Fibroblast of skin of abdomen (primary cell): ENCODE data around the gene CFAP52.
"Not testable (repeated sequence)": the region's sequence is repeated elsewhere in the genome, so short reads cannot be mapped to it uniquely, and the experiment has no call there.

Source experiments
- DNase-seq: peaks from one replicate; pipeline ENCODE4 v3.0.0-alpha.2; 2013

CFAP52 gene

DNA sequence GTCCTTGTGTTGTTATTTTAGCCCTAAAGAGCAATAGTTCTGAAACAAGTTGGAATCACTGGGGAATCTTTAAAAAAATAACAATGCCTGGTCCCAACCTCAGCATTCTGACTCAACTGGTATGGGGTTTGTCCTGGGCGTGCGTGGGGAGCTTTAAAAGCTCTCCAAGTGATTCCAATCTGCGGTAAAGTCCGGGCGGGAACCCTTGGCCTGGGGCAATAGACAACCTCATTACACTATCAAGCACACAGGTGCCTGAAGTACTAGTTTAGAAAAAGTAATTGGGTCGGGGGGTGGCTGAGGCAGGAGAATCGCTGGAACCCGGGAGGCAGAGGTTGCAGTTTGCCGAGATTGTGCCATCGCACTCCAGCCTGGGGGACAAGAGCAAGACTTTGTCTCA is 5.2 kb upstream of the CFAP52 start:
- no peak for DNase-seq

DNA sequence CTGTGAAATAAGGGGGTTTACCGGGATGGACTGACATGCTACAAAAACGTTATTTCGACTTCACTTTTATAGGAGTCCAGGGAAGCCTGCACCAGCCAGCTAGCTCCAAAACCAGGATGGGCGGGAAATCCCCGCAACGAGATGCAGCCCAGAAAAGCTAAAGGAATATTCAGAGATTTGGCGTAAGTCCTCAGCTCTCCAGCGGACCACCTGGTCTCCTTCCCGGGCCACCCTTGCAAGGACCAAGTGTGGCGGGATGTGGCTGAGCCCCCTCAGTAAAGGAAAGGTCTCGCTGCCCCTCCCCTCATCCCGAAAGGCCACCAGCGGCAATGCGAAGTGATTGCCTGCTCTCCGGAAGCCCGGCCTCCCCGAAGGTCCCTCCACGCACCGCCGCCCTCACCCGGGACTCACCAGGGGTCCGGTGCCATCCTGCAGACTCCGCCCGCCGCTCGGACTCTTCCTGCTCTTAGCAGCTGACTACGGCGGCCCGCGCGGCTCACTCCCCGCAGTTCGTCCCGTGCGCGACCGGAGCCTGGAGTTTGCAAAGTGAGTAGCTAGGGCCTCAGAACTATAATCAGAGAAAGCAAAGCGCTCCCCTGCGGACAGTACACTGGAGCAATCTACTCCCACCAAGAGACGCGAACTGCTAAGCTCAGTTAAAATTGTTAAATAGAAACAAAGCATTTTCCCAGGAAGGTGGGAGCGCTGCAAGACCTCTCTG is 901 bp upstream of the CFAP52 start, which contains the start of gene STX8:
Gene STX8 (minus strand): TSS at position 440 of the 721 bp plus-strand sequence. CDS start 12 bp downstream, at position 428.
- peak; percentile 89 for DNase-seq

DNA sequence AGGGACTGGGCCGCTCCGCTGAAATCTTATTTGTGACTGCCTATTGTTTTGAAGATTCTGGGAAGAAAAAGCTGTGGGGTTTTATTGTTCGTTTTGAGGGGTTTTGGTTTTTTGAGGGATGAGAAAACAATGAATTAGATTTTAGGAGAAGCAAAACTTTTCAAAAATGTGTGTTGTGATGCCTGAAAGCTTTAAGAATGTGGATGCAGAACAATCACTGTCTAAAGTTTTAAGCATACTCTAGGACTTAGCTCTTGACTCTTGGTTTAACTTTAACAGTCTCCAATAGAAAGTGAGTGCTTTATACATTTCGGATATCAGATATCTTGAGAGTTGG is 899 bp downstream of the CFAP52 start:
- DNase-seq = no peak

DNA sequence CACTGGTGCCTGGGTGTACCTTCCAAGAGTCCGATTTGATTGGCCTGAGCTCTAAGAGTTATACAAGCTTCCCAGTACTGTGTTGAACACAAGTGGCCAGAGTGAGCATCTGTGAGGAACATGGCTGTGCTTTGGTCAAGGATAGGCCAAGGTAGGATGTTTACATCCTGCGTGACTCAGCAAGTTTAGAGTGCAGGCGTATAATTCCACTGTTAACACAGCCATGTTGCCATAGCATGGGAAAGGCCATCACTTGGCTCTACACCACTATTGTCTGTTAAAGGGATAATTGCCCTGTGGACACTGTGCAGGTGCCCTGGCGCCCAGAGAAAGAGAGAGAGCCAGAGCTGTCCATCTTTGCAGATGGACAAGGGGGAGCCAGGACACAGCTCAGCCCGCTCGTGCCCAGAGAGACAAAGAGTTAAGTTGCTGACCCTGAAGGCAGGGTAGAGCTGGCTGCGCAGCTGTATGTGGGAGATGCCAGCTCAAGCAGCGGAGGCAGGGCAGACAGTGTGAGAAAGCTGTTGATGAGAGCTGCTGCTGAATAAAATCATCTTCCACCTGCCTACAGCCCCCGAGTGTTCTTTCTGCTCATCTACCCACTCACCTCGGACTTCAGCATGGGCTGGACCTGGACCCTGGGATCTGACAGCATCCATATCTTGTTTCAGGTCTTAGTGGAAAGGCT is 11.7 kb downstream of the CFAP52 start:
- DNase-seq = no peak

DNA sequence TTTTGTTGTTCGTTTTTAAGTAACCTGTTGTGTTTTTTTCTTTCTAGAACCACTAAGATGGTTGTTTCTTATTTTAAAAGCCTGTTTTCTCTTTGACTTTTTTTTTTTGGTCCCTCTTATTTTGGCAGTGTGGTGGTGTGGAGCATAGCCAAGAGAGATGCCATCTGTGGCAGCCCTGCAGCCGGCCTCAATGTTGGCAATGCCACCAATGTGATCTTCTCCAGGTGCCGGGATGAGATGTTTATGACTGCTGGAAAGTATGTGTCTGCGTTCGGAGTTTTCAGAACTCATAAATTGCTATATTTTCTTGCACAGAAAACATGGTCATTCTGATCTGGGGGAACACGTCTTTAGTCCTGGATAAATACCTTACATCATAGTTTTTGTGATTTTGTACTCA is 17.6 kb downstream of the CFAP52 start:
- no peak for DNase-seq

DNA sequence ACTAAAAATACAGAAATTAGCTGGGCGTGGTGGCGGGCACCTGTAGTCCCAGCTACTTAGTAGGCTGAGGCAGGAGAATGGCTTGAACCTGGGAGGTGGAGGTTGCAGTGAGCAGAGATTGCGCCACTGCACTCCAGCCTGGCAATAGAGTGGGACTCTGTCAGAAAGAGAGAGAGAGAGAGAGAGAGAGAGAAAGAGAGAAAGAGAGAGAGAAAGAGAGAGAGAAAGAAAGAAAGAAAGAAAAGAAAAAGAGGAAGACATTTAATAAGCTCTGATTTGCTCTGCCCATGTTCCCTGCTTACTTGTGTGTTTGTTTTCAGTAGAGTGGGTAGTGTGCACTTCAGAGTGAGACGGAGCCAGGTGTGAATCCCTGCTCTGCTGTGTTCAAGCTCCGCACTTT is 21.2 kb downstream of the CFAP52 start:
- DNase-seq = not testable (repeated sequence)

DNA sequence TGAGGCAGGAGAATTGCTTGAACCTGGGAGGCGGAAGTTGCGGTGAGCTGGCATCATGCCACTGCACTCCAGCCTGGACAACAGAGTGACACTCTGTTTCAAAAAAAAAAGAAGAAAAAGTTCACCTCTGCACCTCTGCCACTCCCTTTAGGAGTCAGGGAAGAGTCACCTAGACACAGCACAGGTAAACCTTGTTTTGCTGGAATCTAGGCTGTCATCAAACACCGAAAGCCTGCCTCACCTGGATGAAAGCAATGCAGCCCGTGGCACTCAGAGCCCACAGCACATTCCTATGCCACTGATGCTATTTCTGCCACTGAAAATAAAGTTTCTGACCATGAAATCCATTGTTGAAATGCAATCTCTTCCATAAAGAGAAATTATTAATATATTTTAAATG is 22.2 kb downstream of the CFAP52 start:
- no peak for DNase-seq

DNA sequence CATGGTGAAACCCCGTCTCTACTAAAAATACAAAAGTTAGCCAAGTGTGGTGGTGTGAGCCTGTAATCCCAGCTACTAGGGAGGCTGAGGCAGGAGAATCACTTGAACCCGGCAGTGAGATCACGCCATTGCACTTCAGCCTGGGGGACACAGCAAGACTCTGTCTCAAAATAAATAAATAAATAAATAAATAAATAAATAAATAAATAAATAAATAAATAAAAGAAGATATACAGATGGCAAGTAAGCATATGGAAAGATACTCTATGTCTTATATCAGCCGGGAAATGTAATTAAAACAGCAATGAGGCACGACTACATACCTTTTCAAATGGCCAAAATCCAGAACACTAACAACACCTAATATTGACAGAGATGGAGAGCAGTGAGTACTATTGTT is 28.1 kb downstream of the CFAP52 start:
- DNase-seq = not testable (repeated sequence)

DNA sequence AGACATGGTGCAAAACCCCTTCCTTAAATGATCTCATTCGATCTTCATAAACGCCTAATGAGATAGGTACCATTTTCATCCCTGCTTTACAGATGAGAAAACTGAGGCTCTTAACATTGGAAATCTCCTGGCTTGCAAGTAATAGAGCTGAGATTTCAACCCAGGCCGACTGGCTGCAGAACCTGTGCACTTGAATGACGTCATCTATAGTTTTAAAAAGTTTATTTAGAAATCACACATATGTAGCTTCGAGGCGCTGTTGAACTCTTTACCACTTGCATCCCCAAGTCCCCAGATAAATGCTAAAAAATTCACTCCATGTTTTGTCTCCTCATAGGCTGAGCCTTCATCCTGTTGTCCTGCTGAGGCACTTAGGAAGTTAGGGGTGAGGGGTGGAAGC is 30.0 kb downstream of the CFAP52 start:
- DNase-seq = no peak

DNA sequence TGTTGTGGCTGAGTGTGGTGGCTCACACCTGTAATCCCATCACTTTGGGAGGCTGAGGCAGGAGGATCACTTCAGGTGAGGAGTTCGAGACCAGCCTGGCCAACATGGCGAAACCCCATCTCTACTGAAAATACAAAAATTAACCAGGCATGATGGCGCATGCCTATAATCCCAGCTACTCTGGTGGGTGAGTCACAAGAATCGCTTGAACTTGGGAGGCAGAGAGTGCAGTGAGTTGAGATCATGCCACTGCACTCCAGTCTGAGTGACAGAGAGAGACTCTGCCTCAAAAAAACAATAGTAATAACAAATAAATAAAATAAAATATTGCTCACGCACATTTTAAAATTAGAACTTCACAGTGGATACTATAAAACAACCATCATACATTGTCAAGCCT is 30.6 kb downstream of the CFAP52 start:
- DNase-seq = not testable (repeated sequence)

DNA sequence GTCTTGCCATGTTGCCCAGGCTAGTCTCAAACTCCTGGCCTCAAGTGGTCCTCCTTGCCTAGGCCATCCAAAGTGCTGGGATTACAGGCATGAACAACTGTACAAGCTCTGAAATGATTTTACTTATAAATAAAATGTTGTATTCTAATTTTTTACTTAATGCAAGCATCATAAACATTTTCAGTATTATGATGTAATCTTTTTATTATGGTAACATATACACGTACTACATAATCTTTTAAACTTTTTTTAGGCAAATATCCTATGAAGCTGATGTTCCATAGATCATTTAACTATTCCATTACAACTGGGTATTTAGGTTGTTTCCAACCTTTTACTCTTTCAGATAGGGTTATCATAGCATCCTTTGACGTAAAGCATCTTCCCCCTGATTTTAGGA is 35.1 kb downstream of the CFAP52 start:
- DNase-seq = no peak

DNA sequence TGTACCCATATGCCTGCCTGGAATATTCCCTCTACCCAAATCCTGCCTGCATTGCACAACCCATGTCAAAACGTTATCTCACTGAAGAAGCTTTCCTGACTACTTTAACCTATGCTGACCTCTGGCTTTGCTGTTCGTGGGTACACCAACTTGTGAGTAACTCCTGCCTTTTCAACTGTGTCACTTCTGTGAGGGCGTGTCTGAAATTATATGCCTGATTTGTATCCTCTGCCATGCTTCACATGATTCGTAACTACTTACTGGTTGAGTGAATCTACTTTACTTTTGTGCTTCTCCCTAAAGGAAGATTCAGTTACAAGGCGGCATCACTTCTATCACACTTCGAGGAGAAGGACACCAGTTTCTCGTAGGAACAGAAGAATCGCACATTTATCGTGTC is 35.6 kb downstream of the CFAP52 start:
- DNase-seq = no peak

DNA sequence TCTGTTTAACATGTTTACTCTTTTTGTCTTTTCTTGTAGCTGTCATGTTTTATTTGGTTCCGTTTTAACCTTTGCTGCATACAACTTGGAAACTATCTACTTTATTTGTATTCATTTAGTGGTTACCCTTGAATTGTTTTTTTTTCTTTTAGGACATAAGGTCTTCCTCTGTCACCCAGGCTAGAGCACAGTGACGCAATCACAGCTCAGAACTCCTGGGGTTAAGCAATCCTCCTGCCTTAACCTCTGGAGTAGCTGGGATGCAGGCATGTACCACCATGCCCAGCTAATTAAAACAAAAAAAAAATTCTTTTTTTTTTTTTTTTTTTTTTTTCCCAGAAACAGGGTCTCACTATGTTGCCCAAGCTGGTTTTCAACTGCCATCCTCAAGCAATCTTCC is 39.0 kb downstream of the CFAP52 start:
- DNase-seq = no peak

DNA sequence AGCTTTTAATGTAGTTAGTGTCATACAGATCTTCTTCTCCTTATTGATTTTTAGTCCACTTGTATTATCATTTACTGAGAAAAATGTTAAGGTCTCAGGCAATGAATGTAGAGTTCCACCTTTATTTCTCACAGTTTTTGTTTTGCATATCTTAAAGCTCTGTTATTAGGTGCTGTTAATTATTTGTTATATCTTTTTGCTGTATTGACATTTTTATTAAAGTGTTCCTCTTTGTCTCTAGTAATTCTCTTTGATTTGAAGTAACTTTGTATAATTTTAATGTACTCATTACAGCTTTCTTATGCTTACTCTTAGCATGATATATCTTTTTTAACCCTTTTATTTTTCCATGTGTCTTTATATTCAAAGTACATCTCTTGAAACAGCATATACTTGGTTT is 46.5 kb downstream of the CFAP52 start:
- no peak for DNase-seq

DNA sequence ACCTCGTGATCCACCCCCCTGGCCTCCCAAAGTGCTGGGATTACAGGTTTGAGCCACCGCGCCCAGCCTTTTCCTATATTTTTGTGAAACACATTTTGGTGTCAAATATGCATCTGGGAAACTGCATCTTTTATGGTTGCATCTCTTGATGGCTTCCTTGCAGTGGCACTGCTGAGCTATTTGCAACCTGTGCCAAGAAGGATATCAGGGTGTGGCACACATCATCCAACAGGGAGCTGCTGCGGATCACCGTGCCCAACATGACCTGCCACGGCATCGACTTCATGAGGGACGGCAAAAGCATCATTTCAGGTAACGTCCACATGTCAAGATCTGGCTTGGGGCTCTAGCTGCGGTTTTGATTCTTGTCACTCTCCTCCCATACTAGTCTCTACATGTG is 52.1 kb downstream of the CFAP52 start:
- no peak for DNase-seq

DNA sequence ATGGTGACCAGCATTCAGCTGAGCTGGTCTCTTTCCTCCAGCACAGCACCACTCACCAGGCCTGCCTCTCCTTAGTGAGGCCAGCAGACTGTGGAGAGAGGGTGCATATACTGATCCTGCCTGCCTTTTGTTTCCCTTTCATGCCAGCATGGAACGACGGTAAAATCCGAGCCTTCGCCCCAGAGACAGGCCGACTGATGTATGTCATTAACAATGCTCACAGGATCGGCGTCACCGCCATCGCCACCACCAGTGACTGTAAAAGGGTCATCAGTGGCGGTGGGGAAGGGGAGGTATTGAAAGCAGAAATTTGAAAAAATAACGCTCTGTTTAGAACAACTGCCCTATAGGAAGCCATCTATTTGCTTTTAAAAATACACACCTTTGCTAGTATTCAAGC is 56.3 kb downstream of the CFAP52 start:
- DNase-seq = no peak

DNA sequence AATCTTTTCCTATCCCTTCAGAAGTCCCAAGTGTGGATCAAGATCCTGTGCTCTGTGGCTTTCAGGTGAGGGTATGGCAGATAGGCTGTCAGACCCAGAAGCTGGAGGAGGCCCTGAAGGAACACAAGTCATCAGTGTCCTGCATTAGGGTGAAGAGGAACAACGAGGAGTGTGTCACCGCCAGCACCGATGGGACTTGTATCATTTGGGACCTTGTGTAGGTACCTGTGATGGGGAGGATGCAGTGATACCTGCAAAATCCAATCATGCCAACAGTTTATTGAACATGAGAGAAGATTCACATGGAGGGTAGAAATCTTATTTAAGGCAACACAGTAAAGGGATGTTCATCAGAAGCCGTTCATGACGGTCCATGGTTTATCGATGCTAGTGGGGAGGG is 58.9 kb downstream of the CFAP52 start:
- no peak for DNase-seq

DNA sequence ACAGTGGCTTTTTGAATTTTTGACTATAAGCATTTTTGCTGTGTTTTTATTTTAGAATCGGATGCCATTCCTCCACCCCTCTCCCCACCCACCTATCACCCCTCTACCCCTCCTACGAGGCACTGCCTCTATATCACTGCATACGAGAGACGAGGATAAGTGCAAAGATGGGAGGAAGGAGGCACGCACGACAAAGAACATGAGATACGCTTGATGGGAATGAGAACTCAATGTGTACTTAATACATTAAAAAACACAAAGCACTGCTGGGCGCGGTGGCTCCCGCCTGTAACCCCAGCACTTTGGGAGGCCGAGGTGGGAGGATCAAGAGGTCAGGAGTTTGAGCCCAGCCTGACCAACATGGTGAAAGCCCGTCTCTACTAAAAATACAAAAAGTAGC is 60.1 kb downstream of the CFAP52 start:
- no peak for DNase-seq

DNA sequence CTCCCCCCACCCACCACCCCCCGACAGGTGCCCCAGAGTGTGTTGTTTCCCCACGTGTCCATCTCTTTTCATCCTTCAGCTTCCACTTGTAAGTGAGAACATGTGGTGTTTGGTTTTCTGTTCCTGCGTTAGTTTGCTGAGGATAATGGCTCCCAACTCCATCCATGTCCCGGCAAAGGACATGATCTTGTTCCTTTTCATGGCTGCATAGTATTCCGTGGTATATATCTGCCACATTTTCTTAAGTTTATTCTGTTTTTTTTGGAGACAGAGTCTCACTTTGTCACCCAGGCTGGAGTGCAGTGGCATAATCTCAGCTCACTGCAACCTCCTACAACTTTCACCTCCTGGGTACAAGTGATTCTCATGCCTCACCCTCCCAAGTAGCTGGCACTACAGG is 63.9 kb downstream of the CFAP52 start:
- not testable (repeated sequence) for DNase-seq

DNA sequence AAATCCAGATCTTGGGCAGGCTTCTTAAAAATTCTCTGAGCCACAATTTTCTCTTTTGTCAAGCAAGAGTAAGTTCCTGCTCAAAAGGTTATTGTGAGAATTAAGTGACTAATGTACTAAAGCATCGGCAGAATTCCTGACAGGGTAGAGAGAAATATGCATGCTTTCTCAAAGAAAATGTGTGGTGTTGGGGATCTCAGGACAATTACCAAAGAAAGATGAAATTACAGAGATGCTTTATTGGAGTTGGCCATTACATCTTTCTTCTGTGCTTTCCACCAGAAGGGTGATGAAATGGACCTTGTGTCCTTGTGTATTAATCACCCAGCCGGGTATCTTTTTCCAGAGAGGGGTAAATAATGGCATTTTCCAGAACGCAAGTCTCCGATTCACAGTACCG is 67.2 kb downstream of the CFAP52 start:
- DNase-seq = peak; percentile 28

DNA sequence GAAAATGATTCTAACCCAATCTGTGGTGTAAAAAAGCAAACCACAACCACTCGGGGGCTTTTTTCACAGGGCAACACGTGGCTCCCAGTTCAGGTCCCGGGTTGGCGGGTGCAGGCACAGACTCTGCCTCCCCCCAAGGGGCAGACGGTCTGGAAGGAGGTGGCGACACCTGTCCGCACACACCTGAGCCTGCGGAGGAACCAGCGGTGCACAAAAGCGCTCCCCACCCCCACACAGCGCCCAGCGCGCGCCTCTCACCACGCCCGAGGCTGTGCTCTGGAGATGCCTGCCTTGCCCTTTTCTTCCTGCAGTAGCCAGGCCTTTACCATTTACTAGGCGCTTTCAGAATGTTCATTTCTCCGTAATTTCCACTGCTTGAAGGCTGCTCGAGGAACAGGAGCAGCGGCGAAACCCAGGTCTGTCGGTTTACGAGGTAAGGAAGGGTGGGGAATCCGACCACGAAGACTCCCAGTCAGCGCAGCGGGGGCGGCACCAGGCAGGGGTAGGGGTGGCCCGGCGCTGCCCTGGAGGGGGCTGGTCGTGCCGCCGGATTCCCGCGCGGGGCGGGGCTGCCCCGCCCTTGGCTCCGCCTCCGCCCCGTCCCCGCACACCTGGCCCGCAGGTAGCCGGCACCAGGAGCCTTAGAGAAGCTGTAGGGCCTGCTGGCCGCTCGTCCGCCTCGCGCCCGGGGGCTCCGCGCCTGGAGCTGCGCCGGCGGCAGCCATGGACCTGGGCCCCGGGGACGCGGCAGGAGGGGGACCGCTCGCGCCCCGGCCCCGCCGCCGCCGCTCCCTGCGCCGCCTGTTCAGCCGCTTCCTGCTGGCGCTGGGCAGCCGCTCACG is 68.7 kb downstream of the CFAP52 start, which contains the start of gene USP43:
Gene USP43 (plus strand): TSS at position 608 of the 842 bp plus-strand sequence. CDS start 116 bp downstream, at position 724.
- DNase-seq = peak; percentile 13

DNA sequence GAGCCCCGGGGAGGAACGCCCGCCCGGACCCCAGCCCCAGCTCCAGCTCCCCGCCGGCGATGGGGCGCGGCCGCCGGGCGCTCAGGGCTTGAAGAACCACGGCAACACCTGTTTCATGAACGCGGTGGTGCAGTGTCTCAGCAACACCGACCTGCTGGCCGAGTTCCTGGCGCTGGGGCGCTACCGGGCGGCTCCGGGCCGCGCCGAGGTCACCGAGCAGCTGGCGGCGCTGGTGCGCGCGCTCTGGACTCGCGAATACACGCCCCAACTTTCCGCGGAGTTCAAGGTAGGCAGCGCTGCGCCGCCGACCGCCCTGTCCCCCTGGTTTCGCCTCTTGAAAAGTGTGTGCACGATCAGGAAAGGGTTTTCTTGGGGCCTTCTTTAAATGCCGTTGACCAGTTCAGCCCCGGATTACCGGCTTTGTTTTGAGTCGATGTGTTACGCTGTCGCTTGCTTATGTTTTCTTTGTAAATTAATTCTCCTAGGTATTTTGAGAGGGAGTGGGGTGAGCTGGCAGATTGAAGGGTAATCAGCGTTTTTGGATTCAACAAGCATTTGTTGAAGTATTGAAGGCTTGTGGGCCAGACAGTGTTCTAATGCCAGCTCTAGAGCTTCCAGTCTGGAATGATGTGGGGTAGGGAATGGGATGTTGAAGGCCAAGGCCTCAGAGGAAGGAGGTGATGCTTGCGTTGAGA is 69.6 kb downstream of the CFAP52 start:
- DNase-seq = no peak

DNA sequence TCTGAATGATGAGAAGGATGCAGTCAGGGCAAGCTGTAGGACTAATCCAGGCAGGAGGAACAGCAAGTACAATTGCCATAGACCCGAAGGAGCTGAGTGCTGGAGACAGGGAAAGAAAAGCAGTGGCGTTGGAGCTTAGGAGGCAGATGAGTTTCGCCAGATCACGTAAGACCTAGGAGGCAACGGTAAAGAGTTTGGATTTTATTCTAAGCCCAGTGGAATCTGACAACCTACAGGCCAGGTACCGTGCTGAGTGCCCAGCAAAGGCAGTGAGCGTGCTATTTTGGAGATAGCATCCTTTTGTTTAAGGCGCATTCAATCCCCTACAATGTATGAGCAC is 70.1 kb downstream of the CFAP52 start:
- DNase-seq = no peak
